HFF-Myc (cell line): ENCODE data around the gene SMYD2.
"Not testable (repeated sequence)": the region's sequence is repeated elsewhere in the genome, so short reads cannot be mapped to it uniquely, and the experiment has no call there.

Experiments used
- DNase-seq: peaks from one replicate; pipeline ENCODE4 v3.0.0-alpha.2; 2011; ENCODE audit warnings: low read depth; ENCODE audit errors: extremely low read depth
- H3K4me3 ChIP-seq: replicated peaks from 2 replicates; pipeline ENCODE4 v1.5.1; 2011; ENCODE audit warnings: low read depth, mild to moderate bottlenecking, control low read depth, low read length
- CTCF ChIP-seq: IDR thresholded peaks from 2 replicates; pipeline ENCODE4 v1.5.1; 2012; ENCODE audit warnings: mild to moderate bottlenecking, low read depth, low read length, control low read depth; ENCODE audit errors: missing control alignments

The SMYD2 gene

GRCh38 chr1:214271174-214271858, 9.6 kb upstream of the SMYD2 start:
- no peak for TF ChIP-seq CTCF
- no peak for DNase-seq
- H3K4me3 ChIP-seq: no peak overlapping the region

- no peak for DNase-seq
- TF ChIP-seq CTCF: no peak
- H3K4me3 ChIP-seq: no peak overlapping the region
Measured at GRCh38 chr1:214271995-214272731, 8.8 kb upstream of the SMYD2 start.

- TF ChIP-seq CTCF: no peak
- no peak overlapping the region for H3K4me3 ChIP-seq
- DNase-seq: no peak
Measured at GRCh38 chr1:214272964-214273533, 7.9 kb upstream of the SMYD2 start.

GRCh38 chr1:214275700-214276099, 5.3 kb upstream of the SMYD2 start:
- DNase-seq, H3K4me3 ChIP-seq: not testable (repeated sequence)

- DNase-seq: no peak
- no peak for TF ChIP-seq CTCF
- H3K4me3 ChIP-seq: no peak overlapping the region
Measured at GRCh38 chr1:214276786-214277185, 4.2 kb upstream of the SMYD2 start.

GRCh38 chr1:214277704-214278635, 3.0 kb upstream of the SMYD2 start:
- no peak for DNase-seq
- H3K4me3 ChIP-seq: no peak overlapping the region
- TF ChIP-seq CTCF: no peak
